Measurements from ENCODE around the gene LYSMD1. TPM values are rescaled to one million over a fixed set of nuclear protein-coding genes. Genes with fewer than 3 reads are reported as not detected.

Gene LYSMD1
- total and polyA plus RNA-seq, 2 of the 8 experiments (the other 6 are each of a cell fraction or from before 2014, with no cell fraction given) = 2.4 to 6.0 TPM

GRCh38 chr1:151193856-151194255 lies 28.2 kb upstream of the LYSMD1 start (continued):
- TF ChIP-seq SIX5 (IDR thresholded peaks at IDR 0.05; ENCODE audit: low read depth, low read length) (no peak), TAF7 (optimal IDR thresholded peaks at IDR 0.05; ENCODE audit: borderline replicate concordance, low read depth, low read length) (no peak)
